GM12878 (cell line): ENCODE measurements around the gene SEC31A. TPM values are rescaled to one million over a fixed set of nuclear protein-coding genes. Genes with fewer than 3 reads are reported as not detected.

ENCODE experiments used
- BCL11A ChIP-seq: IDR thresholded peaks from 2 replicates; pipeline ENCODE4 v1.6.1; 2011; ENCODE audit warnings: low read depth, low read length
- DPF2 ChIP-seq: fragments of 450-650 bp; IDR thresholded peaks from 2 replicates; pipeline ENCODE4 v1.6.1; 2017; ENCODE audit warnings: mild to moderate bottlenecking
- EGR1 ChIP-seq, 2 experiments: IDR thresholded peaks; 1 replicate in 1 of 2; 2 replicates in 1 of 2; pipeline ENCODE4 v1.6.1; 2011 to 2012; ENCODE audit warnings: low read depth in 2 of 2, low read length in 2 of 2, borderline replicate concordance in 1 of 2, mild to moderate bottlenecking in 1 of 2, moderate library complexity in 1 of 2
- EZH2 ChIP-seq: IDR thresholded peaks from 2 replicates; pipeline ENCODE4 v1.6.1; 2012; ENCODE audit warnings: low read depth, mild to moderate bottlenecking, control low read depth, inconsistent platforms, low read length, borderline replicate concordance; ENCODE audit not compliant: control insufficient read depth
- FOXM1 ChIP-seq: IDR thresholded peaks from 2 replicates; pipeline ENCODE4 v1.6.1; 2012; ENCODE audit warnings: low read depth, mild to moderate bottlenecking, inconsistent platforms, low read length, moderate library complexity
- GABPA ChIP-seq: IDR thresholded peaks from 2 replicates; pipeline ENCODE4 v1.6.1; 2014; ENCODE audit warnings: antibody characterized with exemption, low read depth, mild to moderate bottlenecking, inconsistent platforms
- NR2C1 ChIP-seq: fragments of 450-650 bp; IDR thresholded peaks from 2 replicates; pipeline ENCODE4 v1.6.1; 2017; ENCODE audit warnings: antibody characterized with exemption, mild to moderate bottlenecking, moderate library complexity
- POLR2AphosphoS5 ChIP-seq: IDR thresholded peaks from 2 replicates; pipeline ENCODE4 v1.6.1; 2011; ENCODE audit warnings: mild to moderate bottlenecking, low read length, inconsistent platforms
- RAD51 ChIP-seq: fragments of 450-650 bp; IDR thresholded peaks from 2 replicates; pipeline ENCODE4 v1.6.1; 2016; ENCODE audit warnings: moderate library complexity, mild to moderate bottlenecking, inconsistent platforms
- RBBP5 ChIP-seq: fragments of 200-600 bp; sonication (generic); conservative IDR thresholded peaks from 2 replicates; pipeline ENCODE4 v1.6.1; 2016
- TARDBP ChIP-seq: IDR thresholded peaks from 2 replicates; pipeline ENCODE4 v1.6.1; 2016; ENCODE audit warnings: borderline replicate concordance
- TCF12 ChIP-seq: IDR thresholded peaks from 2 replicates; pipeline ENCODE4 v1.6.1; 2011; ENCODE audit warnings: low read depth, mild to moderate bottlenecking, low read length
- polyA plus RNA-seq, 11 experiments: library from polyadenylated mRNA; depleted of rRNA in 4 of 11; unstranded in 6 of 11; stranded (reverse) in 5 of 11; fragments of >200 nt; fragmentation: Nextera tagmentation in 4 of 11; fragmentation: Illumina TruSeq in 1 of 11; extraction: Ambion mirVana in 4 of 11; extraction: Trizol in 1 of 11; gene quantifications; 1 replicate in 1 of 11; 2 replicates in 10 of 11; pipeline versions ENCODE4 v1.2.1 to v1.2.3, GENCODE V29; 2011 to 2016; ENCODE audit warnings: inconsistent platforms in 2 of 11, missing spikeins in 2 of 11, low read depth in 1 of 11
- total RNA-seq, 4 experiments: library from RNA; depleted of rRNA in 3 of 4; stranded (reverse); fragments of >200 nt in 3 of 4; fragmentation: Illumina TruSeq in 1 of 4; extraction: Trizol in 1 of 4; gene quantifications; 2 replicates each; pipeline versions ENCODE4 v1.2.1 to v1.2.3, GENCODE V29; 2013 to 2021
- TF ChIP-seq, protein P1 (sequence below): fragments of 450-650 bp; IDR thresholded peaks from 2 replicates; pipeline ENCODE4 v1.6.1; 2017; ENCODE audit warnings: mild to moderate bottlenecking, moderate library complexity
- TF ChIP-seq, protein P2 (sequence below): fragments of 450-650 bp; formaldehyde crosslinking; IDR thresholded peaks from 2 replicates; pipeline ENCODE4 v1.4.0; 2020; ENCODE audit warnings: mild to moderate bottlenecking, moderate library complexity
- TF ChIP-seq, protein P3 (sequence below): IDR thresholded peaks from 2 replicates; pipeline ENCODE4 v1.6.1; 2012; ENCODE audit warnings: low read length, inconsistent platforms
- TF ChIP-seq, protein P4 (sequence below): fragments of 450-650 bp; IDR thresholded peaks from 2 replicates; pipeline ENCODE4 v1.6.1; 2018; ENCODE audit warnings: borderline replicate concordance, mild to moderate bottlenecking; ENCODE audit not compliant: partially characterized antibody

The SEC31A gene
- total and polyA plus RNA-seq, 10 of the 15 experiments (the other 5 are each of a cell fraction or from before 2014, with no cell fraction given): 74.6 to 171 (median 129) TPM

DNA sequence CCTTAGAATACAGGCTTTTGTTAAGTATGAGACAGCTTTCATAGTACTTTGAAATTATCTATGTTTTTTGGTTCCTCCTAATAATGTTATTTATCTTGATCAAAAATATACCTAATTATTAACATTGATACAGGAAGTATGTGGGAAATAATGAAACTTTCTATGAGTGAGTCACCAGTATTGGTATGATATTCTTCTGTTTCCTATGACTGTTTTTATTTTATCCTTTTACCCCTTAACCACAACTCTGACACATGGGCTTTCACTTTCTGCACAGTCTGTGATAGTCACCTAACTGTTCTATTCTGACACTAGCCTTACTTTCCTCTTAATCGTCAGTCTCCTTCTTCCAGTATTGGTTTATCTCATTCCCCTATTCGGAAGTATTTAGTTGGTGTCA lies 14.3 kb upstream of the SEC31A start (continued):
- TF ChIP-seq EZH2 (no peak), RBBP5 (no peak), FOXM1 (peak; percentile 92), NR2C1 (no peak), GABPA (peak; percentile 69), DPF2 (peak; percentile 93), TARDBP (no peak), RAD51 (no peak), POLR2AphosphoS5 (no peak), TCF12 (no peak), BCL11A (peak; percentile 73), EGR1 (IDR thresholded peaks at IDR 0.05; ENCODE audit: borderline replicate concordance in 1 of 2, low read depth in 2 of 2, low read length in 2 of 2) (no peak)
- TF ChIP-seq, protein P1, sequence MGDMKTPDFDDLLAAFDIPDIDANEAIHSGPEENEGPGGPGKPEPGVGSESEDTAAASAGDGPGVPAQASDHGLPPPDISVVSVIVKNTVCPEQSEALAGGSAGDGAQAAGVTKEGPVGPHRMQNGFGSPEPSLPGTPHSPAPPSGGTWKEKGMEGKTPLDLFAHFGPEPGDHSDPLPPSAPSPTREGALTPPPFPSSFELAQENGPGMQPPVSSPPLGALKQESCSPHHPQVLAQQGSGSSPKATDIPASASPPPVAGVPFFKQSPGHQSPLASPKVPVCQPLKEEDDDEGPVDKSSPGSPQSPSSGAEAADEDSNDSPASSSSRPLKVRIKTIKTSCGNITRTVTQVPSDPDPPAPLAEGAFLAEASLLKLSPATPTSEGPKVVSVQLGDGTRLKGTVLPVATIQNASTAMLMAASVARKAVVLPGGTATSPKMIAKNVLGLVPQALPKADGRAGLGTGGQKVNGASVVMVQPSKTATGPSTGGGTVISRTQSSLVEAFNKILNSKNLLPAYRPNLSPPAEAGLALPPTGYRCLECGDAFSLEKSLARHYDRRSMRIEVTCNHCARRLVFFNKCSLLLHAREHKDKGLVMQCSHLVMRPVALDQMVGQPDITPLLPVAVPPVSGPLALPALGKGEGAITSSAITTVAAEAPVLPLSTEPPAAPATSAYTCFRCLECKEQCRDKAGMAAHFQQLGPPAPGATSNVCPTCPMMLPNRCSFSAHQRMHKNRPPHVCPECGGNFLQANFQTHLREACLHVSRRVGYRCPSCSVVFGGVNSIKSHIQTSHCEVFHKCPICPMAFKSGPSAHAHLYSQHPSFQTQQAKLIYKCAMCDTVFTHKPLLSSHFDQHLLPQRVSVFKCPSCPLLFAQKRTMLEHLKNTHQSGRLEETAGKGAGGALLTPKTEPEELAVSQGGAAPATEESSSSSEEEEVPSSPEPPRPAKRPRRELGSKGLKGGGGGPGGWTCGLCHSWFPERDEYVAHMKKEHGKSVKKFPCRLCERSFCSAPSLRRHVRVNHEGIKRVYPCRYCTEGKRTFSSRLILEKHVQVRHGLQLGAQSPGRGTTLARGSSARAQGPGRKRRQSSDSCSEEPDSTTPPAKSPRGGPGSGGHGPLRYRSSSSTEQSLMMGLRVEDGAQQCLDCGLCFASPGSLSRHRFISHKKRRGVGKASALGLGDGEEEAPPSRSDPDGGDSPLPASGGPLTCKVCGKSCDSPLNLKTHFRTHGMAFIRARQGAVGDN: no peak
- TF ChIP-seq, protein P2, sequence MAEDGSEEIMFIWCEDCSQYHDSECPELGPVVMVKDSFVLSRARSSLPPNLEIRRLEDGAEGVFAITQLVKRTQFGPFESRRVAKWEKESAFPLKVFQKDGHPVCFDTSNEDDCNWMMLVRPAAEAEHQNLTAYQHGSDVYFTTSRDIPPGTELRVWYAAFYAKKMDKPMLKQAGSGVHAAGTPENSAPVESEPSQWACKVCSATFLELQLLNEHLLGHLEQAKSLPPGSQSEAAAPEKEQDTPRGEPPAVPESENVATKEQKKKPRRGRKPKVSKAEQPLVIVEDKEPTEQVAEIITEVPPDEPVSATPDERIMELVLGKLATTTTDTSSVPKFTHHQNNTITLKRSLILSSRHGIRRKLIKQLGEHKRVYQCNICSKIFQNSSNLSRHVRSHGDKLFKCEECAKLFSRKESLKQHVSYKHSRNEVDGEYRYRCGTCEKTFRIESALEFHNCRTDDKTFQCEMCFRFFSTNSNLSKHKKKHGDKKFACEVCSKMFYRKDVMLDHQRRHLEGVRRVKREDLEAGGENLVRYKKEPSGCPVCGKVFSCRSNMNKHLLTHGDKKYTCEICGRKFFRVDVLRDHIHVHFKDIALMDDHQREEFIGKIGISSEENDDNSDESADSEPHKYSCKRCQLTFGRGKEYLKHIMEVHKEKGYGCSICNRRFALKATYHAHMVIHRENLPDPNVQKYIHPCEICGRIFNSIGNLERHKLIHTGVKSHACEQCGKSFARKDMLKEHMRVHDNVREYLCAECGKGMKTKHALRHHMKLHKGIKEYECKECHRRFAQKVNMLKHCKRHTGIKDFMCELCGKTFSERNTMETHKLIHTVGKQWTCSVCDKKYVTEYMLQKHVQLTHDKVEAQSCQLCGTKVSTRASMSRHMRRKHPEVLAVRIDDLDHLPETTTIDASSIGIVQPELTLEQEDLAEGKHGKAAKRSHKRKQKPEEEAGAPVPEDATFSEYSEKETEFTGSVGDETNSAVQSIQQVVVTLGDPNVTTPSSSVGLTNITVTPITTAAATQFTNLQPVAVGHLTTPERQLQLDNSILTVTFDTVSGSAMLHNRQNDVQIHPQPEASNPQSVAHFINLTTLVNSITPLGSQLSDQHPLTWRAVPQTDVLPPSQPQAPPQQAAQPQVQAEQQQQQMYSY (CRISPR knock-in tag): no peak
- TF ChIP-seq, protein P3, sequence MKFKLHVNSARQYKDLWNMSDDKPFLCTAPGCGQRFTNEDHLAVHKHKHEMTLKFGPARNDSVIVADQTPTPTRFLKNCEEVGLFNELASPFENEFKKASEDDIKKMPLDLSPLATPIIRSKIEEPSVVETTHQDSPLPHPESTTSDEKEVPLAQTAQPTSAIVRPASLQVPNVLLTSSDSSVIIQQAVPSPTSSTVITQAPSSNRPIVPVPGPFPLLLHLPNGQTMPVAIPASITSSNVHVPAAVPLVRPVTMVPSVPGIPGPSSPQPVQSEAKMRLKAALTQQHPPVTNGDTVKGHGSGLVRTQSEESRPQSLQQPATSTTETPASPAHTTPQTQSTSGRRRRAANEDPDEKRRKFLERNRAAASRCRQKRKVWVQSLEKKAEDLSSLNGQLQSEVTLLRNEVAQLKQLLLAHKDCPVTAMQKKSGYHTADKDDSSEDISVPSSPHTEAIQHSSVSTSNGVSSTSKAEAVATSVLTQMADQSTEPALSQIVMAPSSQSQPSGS: peak; percentile 97
- TF ChIP-seq, protein P4, sequence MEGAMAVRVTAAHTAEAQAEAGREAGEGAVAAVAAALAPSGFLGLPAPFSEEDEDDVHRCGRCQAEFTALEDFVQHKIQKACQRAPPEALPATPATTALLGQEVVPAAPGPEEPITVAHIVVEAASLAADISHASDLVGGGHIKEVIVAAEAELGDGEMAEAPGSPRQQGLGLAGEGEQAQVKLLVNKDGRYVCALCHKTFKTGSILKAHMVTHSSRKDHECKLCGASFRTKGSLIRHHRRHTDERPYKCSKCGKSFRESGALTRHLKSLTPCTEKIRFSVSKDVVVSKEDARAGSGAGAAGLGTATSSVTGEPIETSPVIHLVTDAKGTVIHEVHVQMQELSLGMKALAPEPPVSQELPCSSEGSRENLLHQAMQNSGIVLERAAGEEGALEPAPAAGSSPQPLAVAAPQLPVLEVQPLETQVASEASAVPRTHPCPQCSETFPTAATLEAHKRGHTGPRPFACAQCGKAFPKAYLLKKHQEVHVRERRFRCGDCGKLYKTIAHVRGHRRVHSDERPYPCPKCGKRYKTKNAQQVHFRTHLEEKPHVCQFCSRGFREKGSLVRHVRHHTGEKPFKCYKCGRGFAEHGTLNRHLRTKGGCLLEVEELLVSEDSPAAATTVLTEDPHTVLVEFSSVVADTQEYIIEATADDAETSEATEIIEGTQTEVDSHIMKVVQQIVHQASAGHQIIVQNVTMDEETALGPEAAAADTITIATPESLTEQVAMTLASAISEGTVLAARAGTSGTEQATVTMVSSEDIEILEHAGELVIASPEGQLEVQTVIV: no peak
